Neural cell (in vitro differentiated cells): ENCODE data around the gene ALG3.

Source experiments
- CTCF ChIP-seq: fragments of 450-650 bp; IDR thresholded peaks from 2 replicates; pipeline ENCODE4 v1.5.1; 2014; ENCODE audit warnings: antibody characterized with exemption, mild to moderate bottlenecking, moderate library complexity; ENCODE audit not compliant: poor library complexity, severe bottlenecking
- EZH2 ChIP-seq: fragments of 200-600, 300-800 bp; shearing (Covaris generic), sonication (generic); IDR thresholded peaks from 2 replicates; pipeline ENCODE4 v1.6.1; 2014; ENCODE audit warnings: antibody characterized with exemption, low read length, borderline replicate concordance, mild to moderate bottlenecking; ENCODE audit not compliant: insufficient read depth, poor library complexity, severe bottlenecking
- POLR2AphosphoS5 ChIP-seq: IDR thresholded peaks from 2 replicates; pipeline ENCODE4 v1.6.1; 2012
- RAD21 ChIP-seq: fragments of 450-650 bp; conservative IDR thresholded peaks from 2 replicates; pipeline ENCODE4 v1.6.1; 2014; ENCODE audit warnings: antibody characterized with exemption, mild to moderate bottlenecking, moderate library complexity
- TAF1 ChIP-seq: IDR thresholded peaks from 2 replicates; pipeline ENCODE4 v1.6.1; 2012; ENCODE audit warnings: low read depth

- TF ChIP-seq CTCF (no peak), RAD21 (no peak), EZH2 (no peak), POLR2AphosphoS5 (no peak), TAF1 (no peak)
Observed at GRCh38 chr3:184203526-184203925, 45.2 kb downstream of the ALG3 start.
